ENCODE measurements around the gene CA11.
A peak's percentile ranks its signal among the peaks of the same experiment; 100 is the strongest.
"Not testable (repeated sequence)": the region's sequence is repeated elsewhere in the genome, so short reads cannot be mapped to it uniquely, and the experiment has no call there.

The CA11 gene

GRCh38 chr19:48642862-48643261 lies 3.1 kb downstream of the CA11 start:
- DNase-seq (ENCODE audit: low read depth, low spot score), result no peak

- DNase-seq (ENCODE audit: low read depth, low spot score), result no peak
Measured at GRCh38 chr19:48641850-48642249, 4.1 kb downstream of the CA11 start.

- no peak for DNase-seq (ENCODE audit: low read depth, low spot score)
Measured at GRCh38 chr19:48639483-48640375, 6.3 kb downstream of the CA11 start.

GRCh38 chr19:48638831-48639381 lies 7.1 kb downstream of the CA11 start:
- DNase-seq (ENCODE audit: low read depth, low spot score), result no peak

- DNase-seq (ENCODE audit: low read depth, low spot score), result peak; percentile 79
Measured at GRCh38 chr19:48637948-48638830, 7.8 kb downstream of the CA11 start.

- peak; percentile 98 for DNase-seq (ENCODE audit: low read depth, low spot score)
Measured at GRCh38 chr19:48637449-48637947, 8.5 kb downstream of the CA11 start.

GRCh38 chr19:48636859-48637448 lies 9.0 kb downstream of the CA11 start, which contains the start of gene DBP:
Gene DBP, minus strand, starts transcription at chr19:48637379. Its CDS starts 385 bp downstream, at chr19:48636994.
- DNase-seq (ENCODE audit: low read depth, low spot score), result no peak

- DNase-seq (ENCODE audit: low read depth, low spot score), result no peak
Measured at GRCh38 chr19:48635966-48636858, 9.8 kb downstream of the CA11 start.

GRCh38 chr19:48635263-48635965 lies 10.6 kb downstream of the CA11 start:
- no peak for DNase-seq (ENCODE audit: low read depth, low spot score)

- peak; percentile 83 for DNase-seq (ENCODE audit: low read depth, low spot score)
Measured at GRCh38 chr19:48634424-48635262, 11.3 kb downstream of the CA11 start.

- DNase-seq (ENCODE audit: low read depth, low spot score), result no peak
Measured at GRCh38 chr19:48634036-48634342, 12.0 kb downstream of the CA11 start.

- DNase-seq (ENCODE audit: low read depth, low spot score), result no peak
Measured at GRCh38 chr19:48633148-48634035, 12.6 kb downstream of the CA11 start.

- DNase-seq (ENCODE audit: low read depth, low spot score), result no peak
Measured at GRCh38 chr19:48632692-48633147, 13.3 kb downstream of the CA11 start.

GRCh38 chr19:48632286-48632685 lies 13.7 kb downstream of the CA11 start:
- not testable (repeated sequence) for DNase-seq (ENCODE audit: low read depth, low spot score)

GRCh38 chr19:48631225-48631624 lies 14.8 kb downstream of the CA11 start:
- DNase-seq (ENCODE audit: low read depth, low spot score), result no peak

- DNase-seq (ENCODE audit: low read depth, low spot score), result no peak
Measured at GRCh38 chr19:48630296-48631063, 15.5 kb downstream of the CA11 start.

All from brain pericyte (primary cell).